Panc1 (cell line): ENCODE data around the gene VSTM1. TPM values are rescaled to one million over a fixed set of nuclear protein-coding genes. Genes with fewer than 3 reads are reported as not detected.

ENCODE experiments used
- ATAC-seq: fragments of 200-7000 bp; cut with Tn5 transposase; 2 replicates; pipeline ENCODE4 v1.9.1; 2020; ENCODE audit warnings: mild to moderate bottlenecking, moderate library complexity
- BruUV-seq: library from RNA; stranded (reverse); fragments of 400-500 nt; replicated peaks from 2 replicates; lab custom pipeline; 2021; lab: Mats Ljungman, UMichigan
- CTCF ChIA-PET: fragments of 300-600 bp; sonication (Branson Sonifier 250); formaldehyde crosslinking; loops from one replicate; lab custom pipeline; 2022; ENCODE audit warnings: antibody characterized with exemption; lab: Charles Lee
- POLR2A ChIA-PET: fragments of 300-600 bp; sonication (Branson Sonifier 250); formaldehyde crosslinking; loops from one replicate; lab custom pipeline; 2022; ENCODE audit warnings: antibody characterized with exemption; lab: Charles Lee
- DNase-seq: peaks from one replicate; pipeline ENCODE4 v3.0.0-alpha.2; 2010; ENCODE audit warnings: low read depth, low spot score
- H3K27ac ChIP-seq: 2 replicates; pipeline ENCODE4 v1.5.1; 2011; ENCODE audit warnings: mild to moderate bottlenecking, low read length, inconsistent platforms
- H3K27me3 ChIP-seq: fragments of 200-500 bp; sonication (Bioruptor generic); 2 replicates; pipeline ENCODE4 v1.6.0; 2014; ENCODE audit warnings: low read length, inconsistent platforms; ENCODE audit not compliant: control insufficient read depth, insufficient read depth
- H3K36me3 ChIP-seq: fragments of 200-500 bp; sonication (Bioruptor generic); 2 replicates; pipeline ENCODE4 v1.5.1; 2014; ENCODE audit warnings: inconsistent platforms, mild to moderate bottlenecking, low read length, moderate library complexity; ENCODE audit not compliant: control insufficient read depth, insufficient read depth
- H3K4me1 ChIP-seq: 2 replicates; pipeline ENCODE4 v1.5.1; 2011; ENCODE audit warnings: inconsistent platforms, mild to moderate bottlenecking, low read length, moderate library complexity; ENCODE audit not compliant: control insufficient read depth, insufficient read depth
- H3K4me3 ChIP-seq, 2 experiments: 2 replicates each; pipeline ENCODE4 v1.5.1; 2011 to 2012; ENCODE audit warnings: low read depth in 2 of 2, low read length in 2 of 2, mild to moderate bottlenecking in 2 of 2, inconsistent platforms in 1 of 2, moderate library complexity in 1 of 2
- H3K9me3 ChIP-seq: fragments of 200-500 bp; sonication (Bioruptor generic); 2 replicates; pipeline ENCODE4 v1.5.1; 2014; ENCODE audit warnings: low read depth, mild to moderate bottlenecking, inconsistent platforms, low read length, moderate library complexity; ENCODE audit not compliant: control insufficient read depth, insufficient read depth
- CTCF ChIP-seq: fragments of 450-650 bp; IDR thresholded peaks from 2 replicates; pipeline ENCODE4 v1.5.1; 2017; ENCODE audit warnings: mild to moderate bottlenecking
- POLR2AphosphoS5 ChIP-seq: IDR thresholded peaks from 2 replicates; pipeline ENCODE4 v1.6.1; 2012; ENCODE audit warnings: mild to moderate bottlenecking, low read depth, low read length, moderate library complexity
- REST ChIP-seq, 2 experiments: IDR thresholded peaks; 2 replicates each; pipeline ENCODE4 v1.6.1; 2011 to 2012; ENCODE audit warnings: low read depth in 2 of 2, control low read depth in 1 of 2, low read length in 1 of 2, mild to moderate bottlenecking in 1 of 2, moderate library complexity in 1 of 2; ENCODE audit not compliant: insufficient read depth in 1 of 2
- SIN3A ChIP-seq: IDR thresholded peaks from 2 replicates; pipeline ENCODE4 v1.6.1; 2012; ENCODE audit warnings: low read depth, mild to moderate bottlenecking, low read length, moderate library complexity, borderline replicate concordance; ENCODE audit not compliant: insufficient read depth
- TCF7L2 ChIP-seq: IDR thresholded peaks from 2 replicates; pipeline ENCODE4 v1.6.1; 2011; ENCODE audit warnings: mild to moderate bottlenecking, low read depth, low read length, inconsistent platforms
- in situ Hi-C: cut with HindIII; loops from 2 replicates; pipeline ENCODE4 v1.10.0; 2016; ENCODE audit warnings: low sequenced_read_pairs, low pct_unique_long_range_greater_than_20kb
- intact Hi-C: fragments of 100-400 bp; cut with micrococcal nuclease; formaldehyde crosslinking; loops from one replicate; pipeline ENCODE4 v1.10.0; 2022; ENCODE audit not compliant: unreplicated experiment
- total RNA-seq: library from RNA; stranded (reverse); gene quantifications from one replicate; pipeline ENCODE4 v1.2.1, GENCODE V29; 2021; ENCODE audit not compliant: unreplicated experiment

VSTM1 gene
- total RNA-seq, 1 experiment from 2014 or later: 1.5 TPM

- POLR2A ChIA-PET: interaction anchor here (0.6 to 0.7 kb wide), 4 partner anchors 49 to 900 kb away, joined by 3 to 9 read pairs (median 4); no protein-coding TSS in a partner anchor
- Histone ChIP-seq H3K36me3 (no peaks in the 10 kb centered on the region), H3K27me3 (no peaks in the 10 kb centered on the region), H3K4me1 (peaks cover 22% of the 10 kb centered on the region), H3K4me3 (no peak overlapping the region), H3K9me3 (no peaks in the 10 kb centered on the region), H3K27ac (peak overlapping the region; percentile 95)
- DNase-seq: no peak
- BruUV-seq: no TSS peak
- TF ChIP-seq CTCF: peak; percentile 88
- no peak; the same call in 1 of the 2 replicates for TF ChIP-seq POLR2AphosphoS5
- TF ChIP-seq REST (IDR thresholded peaks at IDR 0.05; ENCODE audit: insufficient read depth in 1 of 2, low read depth in 2 of 2, low read length in 1 of 2): no peak
- in situ Hi-C loops (loop anchor here (25.0 kb wide), 1 partner anchor 118 kb away; the partner anchor contains the start of gene CACNG7), intact Hi-C loops (loop anchor here (2.0 to 5.0 kb wide), 3 partner anchors 67 to 221 kb away; no protein-coding TSS in a partner anchor)
- CTCF ChIA-PET: interaction anchor here (0.6 to 1.7 kb wide), 26 partner anchors 10 to 258 kb away, joined by 3 to 30 read pairs (median 4); partner anchors contain the start of genes MYADM and PRKCG
- peak; percentile 86 for ATAC-seq
These were observed 33.7 kb downstream of the VSTM1 start for GRCh38 chr19:54029930-54030490.

- in situ Hi-C loops: loop anchor here (25.0 kb wide), 1 partner anchor 117 kb away; the partner anchor contains the start of gene CACNG7
- DNase-seq: no peak
- intact Hi-C loops: no loop called here
- TF ChIP-seq TCF7L2 (no peak), POLR2AphosphoS5 (no peak), CTCF (no peak), SIN3A (no peak), REST (IDR thresholded peaks at IDR 0.05; ENCODE audit: insufficient read depth in 1 of 2, low read depth in 2 of 2, low read length in 1 of 2) (no peak)
- no peaks in the 10 kb centered on the region for H3K27me3 ChIP-seq
- CTCF ChIA-PET: interaction anchor here (0.6 to 1.7 kb wide), 11 partner anchors 11 to 240 kb away, joined by 3 to 30 read pairs (median 5); partner anchors contain the start of gene MYADM
- peak overlapping the region; percentile 80 for H3K27ac ChIP-seq
- no peak for ATAC-seq
- no TSS peak for BruUV-seq
- H3K9me3 ChIP-seq: no peaks in the 10 kb centered on the region
- no peaks in the 10 kb centered on the region for H3K36me3 ChIP-seq
- POLR2A ChIA-PET: interaction anchor here (0.6 kb wide), 1 partner anchor 93 kb away, joined by 4 read pairs; no protein-coding TSS in a partner anchor
- no peak overlapping the region for H3K4me3 ChIP-seq
- peaks cover 22% of the 10 kb centered on the region for H3K4me1 ChIP-seq
These were observed 34.4 kb downstream of the VSTM1 start for GRCh38 chr19:54029301-54029700.
